Measurements from ENCODE around the gene MYZAP. TPM values are rescaled to one million over a fixed set of nuclear protein-coding genes. Genes with fewer than 3 reads are reported as not detected.

Gene MYZAP
- total and polyA plus RNA-seq, 10 of the 15 experiments (the other 5 are each of a cell fraction or from before 2014, with no cell fraction given), result not detected

DNA sequence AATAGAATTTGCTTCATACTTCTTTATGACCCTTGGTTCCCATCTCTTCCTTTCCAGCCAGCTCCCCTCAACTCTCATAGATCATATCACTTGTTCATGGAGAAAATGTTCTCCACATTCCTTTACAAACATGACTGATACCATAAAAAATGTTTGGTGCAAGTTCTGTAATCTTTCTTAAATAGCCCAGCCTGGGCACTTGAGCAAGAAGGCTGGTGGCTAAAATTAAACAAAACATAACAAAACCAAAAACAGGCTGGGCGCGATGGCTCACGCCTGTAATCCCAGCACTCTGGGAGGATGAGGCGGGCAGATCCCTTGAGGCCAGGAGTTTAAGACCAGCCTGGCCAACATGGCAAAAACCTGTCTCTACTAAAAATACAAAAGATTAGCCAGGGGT is 105.9 kb downstream of the MYZAP start:
- 87% methylated on average over 4 of the region's 4 CpGs for WGBS (ENCODE audit: insufficient coverage, insufficient replicate concordance, low lambda C conversion rate, missing lambda C conversion rate)
- no peaks in the 10 kb centered on the region for H4K20me1 ChIP-seq (ENCODE audit: control insufficient read depth, insufficient read depth)
- no peak overlapping the region for H3K4me3 ChIP-seq
- ATAC-seq (no peak), FAIRE-seq (no peak), DNase-seq (ENCODE audit: low read depth, low spot score) (no peak)
- H3K9ac ChIP-seq (ENCODE audit: control insufficient read depth, insufficient read depth, low read length), result no peak overlapping the region
- TF ChIP-seq POU2F2 (IDR thresholded peaks at IDR 0.05; ENCODE audit: borderline replicate concordance, low read depth, low read length), result no peak
- no peak for TF ChIP-seq CREM (IDR thresholded peaks at IDR 0.05; ENCODE audit: low read depth)
- TF ChIP-seq NFIC (IDR thresholded peaks at IDR 0.05; ENCODE audit: low read depth, low read length), result no peak
- TF ChIP-seq MEF2B (IDR thresholded peaks at IDR 0.05; ENCODE audit: partially characterized antibody, poor library complexity, severe bottlenecking), result no peak
- no peak for TF ChIP-seq TBL1XR1 (IDR thresholded peaks at IDR 0.05; ENCODE audit: low read depth, low read length)
- TF ChIP-seq, protein P1, sequence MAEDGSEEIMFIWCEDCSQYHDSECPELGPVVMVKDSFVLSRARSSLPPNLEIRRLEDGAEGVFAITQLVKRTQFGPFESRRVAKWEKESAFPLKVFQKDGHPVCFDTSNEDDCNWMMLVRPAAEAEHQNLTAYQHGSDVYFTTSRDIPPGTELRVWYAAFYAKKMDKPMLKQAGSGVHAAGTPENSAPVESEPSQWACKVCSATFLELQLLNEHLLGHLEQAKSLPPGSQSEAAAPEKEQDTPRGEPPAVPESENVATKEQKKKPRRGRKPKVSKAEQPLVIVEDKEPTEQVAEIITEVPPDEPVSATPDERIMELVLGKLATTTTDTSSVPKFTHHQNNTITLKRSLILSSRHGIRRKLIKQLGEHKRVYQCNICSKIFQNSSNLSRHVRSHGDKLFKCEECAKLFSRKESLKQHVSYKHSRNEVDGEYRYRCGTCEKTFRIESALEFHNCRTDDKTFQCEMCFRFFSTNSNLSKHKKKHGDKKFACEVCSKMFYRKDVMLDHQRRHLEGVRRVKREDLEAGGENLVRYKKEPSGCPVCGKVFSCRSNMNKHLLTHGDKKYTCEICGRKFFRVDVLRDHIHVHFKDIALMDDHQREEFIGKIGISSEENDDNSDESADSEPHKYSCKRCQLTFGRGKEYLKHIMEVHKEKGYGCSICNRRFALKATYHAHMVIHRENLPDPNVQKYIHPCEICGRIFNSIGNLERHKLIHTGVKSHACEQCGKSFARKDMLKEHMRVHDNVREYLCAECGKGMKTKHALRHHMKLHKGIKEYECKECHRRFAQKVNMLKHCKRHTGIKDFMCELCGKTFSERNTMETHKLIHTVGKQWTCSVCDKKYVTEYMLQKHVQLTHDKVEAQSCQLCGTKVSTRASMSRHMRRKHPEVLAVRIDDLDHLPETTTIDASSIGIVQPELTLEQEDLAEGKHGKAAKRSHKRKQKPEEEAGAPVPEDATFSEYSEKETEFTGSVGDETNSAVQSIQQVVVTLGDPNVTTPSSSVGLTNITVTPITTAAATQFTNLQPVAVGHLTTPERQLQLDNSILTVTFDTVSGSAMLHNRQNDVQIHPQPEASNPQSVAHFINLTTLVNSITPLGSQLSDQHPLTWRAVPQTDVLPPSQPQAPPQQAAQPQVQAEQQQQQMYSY (CRISPR knock-in tag; IDR thresholded peaks at IDR 0.05), result no peak
- TF ChIP-seq CBFB (IDR thresholded peaks at IDR 0.05; ENCODE audit: low read depth), result no peak
- no peak for TF ChIP-seq RFX5 (IDR thresholded peaks at IDR 0.05; ENCODE audit: low read depth, low read length)
- TF ChIP-seq, protein P2, sequence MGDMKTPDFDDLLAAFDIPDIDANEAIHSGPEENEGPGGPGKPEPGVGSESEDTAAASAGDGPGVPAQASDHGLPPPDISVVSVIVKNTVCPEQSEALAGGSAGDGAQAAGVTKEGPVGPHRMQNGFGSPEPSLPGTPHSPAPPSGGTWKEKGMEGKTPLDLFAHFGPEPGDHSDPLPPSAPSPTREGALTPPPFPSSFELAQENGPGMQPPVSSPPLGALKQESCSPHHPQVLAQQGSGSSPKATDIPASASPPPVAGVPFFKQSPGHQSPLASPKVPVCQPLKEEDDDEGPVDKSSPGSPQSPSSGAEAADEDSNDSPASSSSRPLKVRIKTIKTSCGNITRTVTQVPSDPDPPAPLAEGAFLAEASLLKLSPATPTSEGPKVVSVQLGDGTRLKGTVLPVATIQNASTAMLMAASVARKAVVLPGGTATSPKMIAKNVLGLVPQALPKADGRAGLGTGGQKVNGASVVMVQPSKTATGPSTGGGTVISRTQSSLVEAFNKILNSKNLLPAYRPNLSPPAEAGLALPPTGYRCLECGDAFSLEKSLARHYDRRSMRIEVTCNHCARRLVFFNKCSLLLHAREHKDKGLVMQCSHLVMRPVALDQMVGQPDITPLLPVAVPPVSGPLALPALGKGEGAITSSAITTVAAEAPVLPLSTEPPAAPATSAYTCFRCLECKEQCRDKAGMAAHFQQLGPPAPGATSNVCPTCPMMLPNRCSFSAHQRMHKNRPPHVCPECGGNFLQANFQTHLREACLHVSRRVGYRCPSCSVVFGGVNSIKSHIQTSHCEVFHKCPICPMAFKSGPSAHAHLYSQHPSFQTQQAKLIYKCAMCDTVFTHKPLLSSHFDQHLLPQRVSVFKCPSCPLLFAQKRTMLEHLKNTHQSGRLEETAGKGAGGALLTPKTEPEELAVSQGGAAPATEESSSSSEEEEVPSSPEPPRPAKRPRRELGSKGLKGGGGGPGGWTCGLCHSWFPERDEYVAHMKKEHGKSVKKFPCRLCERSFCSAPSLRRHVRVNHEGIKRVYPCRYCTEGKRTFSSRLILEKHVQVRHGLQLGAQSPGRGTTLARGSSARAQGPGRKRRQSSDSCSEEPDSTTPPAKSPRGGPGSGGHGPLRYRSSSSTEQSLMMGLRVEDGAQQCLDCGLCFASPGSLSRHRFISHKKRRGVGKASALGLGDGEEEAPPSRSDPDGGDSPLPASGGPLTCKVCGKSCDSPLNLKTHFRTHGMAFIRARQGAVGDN (IDR thresholded peaks at IDR 0.05), result no peak
- no peak for TF ChIP-seq SMAD1 (IDR thresholded peaks at IDR 0.05; ENCODE audit: low read depth, partially characterized antibody)
- TF ChIP-seq BACH1 (IDR thresholded peaks at IDR 0.05; ENCODE audit: borderline replicate concordance), result no peak
- no peak for TF ChIP-seq SRF (IDR thresholded peaks at IDR 0.05; ENCODE audit: low read depth in 2 of 2, low read length in 2 of 2)
- no peak for TF ChIP-seq RUNX3 (IDR thresholded peaks at IDR 0.05; ENCODE audit: low read length)
- TF ChIP-seq EGR1 (IDR thresholded peaks at IDR 0.05; ENCODE audit: borderline replicate concordance in 1 of 2, low read depth in 2 of 2, low read length in 2 of 2), result no peak
- no peak for TF ChIP-seq NFYA (IDR thresholded peaks at IDR 0.05; ENCODE audit: borderline replicate concordance, low read depth, low read length)
- no peak for TF ChIP-seq MTA2 (IDR thresholded peaks at IDR 0.05; ENCODE audit: low read depth)
- no peak for TF ChIP-seq POLR2A (IDR thresholded peaks at IDR 0.05; ENCODE audit: low read depth, low read length)
- H3K36me3 ChIP-seq (ENCODE audit: control insufficient read depth in 2 of 2, insufficient read depth in 2 of 2, low read length in 1 of 2), result no peaks in the 10 kb centered on the region
- no TSS peak for BruUV-seq (replicated peaks)
- H2AFZ ChIP-seq (ENCODE audit: control insufficient read depth, low read depth, low read length), result no peak overlapping the region
- H3K27ac ChIP-seq (ENCODE audit: control insufficient read depth, insufficient read depth), result no peak overlapping the region
- ChIA-PET POLR2A (no interaction called here), RAD21 (ENCODE audit: unreplicated experiment) (no interaction called here), SMC1A (ENCODE audit: uncharacterized antibody, unreplicated experiment) (no interaction called here), CTCF (no interaction called here)
- no peaks in the 10 kb centered on the region for H3K9me3 ChIP-seq (replicated peaks; ENCODE audit: control insufficient read depth, insufficient read depth, low read length)
- intact Hi-C loops (cut with micrococcal nuclease; ENCODE audit: unreplicated experiment), result no loop called here
- no peaks in the 10 kb centered on the region for H3K27me3 ChIP-seq (replicated peaks in 1 of 2; ENCODE audit: control insufficient read depth in 2 of 2, insufficient read depth in 2 of 2, low read length in 1 of 2)
- in situ Hi-C loops (cut with MboI), result no loop called here
- no peaks in the 10 kb centered on the region for H3K79me2 ChIP-seq (ENCODE audit: control insufficient read depth, insufficient read depth, low read length)
- no peaks in the 10 kb centered on the region for H3K4me1 ChIP-seq (ENCODE audit: control insufficient read depth, insufficient read depth, low read length)
- no peak overlapping the region for H3K4me2 ChIP-seq (ENCODE audit: control insufficient read depth, insufficient read depth)

Data from GM12878 (cell line).